ENCODE measurements around the gene CTTN.
A peak's percentile ranks its signal among the peaks of the same experiment; 100 is the strongest.
"Not testable (repeated sequence)": the region's sequence is repeated elsewhere in the genome, so short reads cannot be mapped to it uniquely, and the experiment has no call there.

The CTTN gene

DNA sequence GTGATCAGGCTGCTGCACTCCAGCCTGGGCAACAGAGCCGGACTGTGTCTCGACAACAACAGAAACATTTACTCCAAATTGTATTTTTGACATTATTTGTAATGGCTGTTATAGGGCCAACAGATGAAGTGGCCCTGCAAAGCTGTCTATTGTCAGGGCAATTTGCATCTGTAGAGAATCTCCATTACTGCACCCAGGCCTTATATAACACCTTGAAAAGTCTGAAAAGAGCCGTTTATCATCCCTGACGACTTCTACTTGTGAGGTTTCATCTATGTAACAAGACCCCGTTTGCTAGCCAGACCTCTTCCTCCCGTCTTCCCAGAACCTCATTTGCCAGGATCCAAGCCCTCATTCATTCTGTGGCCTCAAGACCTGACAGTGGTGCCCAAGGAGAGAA, 9.1 kb upstream of the CTTN start:
- no peak overlapping the region for H3K4me3 ChIP-seq (replicated peaks; ENCODE audit: insufficient read depth, low read length)
- TF ChIP-seq, protein P1, sequence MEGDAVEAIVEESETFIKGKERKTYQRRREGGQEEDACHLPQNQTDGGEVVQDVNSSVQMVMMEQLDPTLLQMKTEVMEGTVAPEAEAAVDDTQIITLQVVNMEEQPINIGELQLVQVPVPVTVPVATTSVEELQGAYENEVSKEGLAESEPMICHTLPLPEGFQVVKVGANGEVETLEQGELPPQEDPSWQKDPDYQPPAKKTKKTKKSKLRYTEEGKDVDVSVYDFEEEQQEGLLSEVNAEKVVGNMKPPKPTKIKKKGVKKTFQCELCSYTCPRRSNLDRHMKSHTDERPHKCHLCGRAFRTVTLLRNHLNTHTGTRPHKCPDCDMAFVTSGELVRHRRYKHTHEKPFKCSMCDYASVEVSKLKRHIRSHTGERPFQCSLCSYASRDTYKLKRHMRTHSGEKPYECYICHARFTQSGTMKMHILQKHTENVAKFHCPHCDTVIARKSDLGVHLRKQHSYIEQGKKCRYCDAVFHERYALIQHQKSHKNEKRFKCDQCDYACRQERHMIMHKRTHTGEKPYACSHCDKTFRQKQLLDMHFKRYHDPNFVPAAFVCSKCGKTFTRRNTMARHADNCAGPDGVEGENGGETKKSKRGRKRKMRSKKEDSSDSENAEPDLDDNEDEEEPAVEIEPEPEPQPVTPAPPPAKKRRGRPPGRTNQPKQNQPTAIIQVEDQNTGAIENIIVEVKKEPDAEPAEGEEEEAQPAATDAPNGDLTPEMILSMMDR (IDR thresholded peaks at IDR 0.05; ENCODE audit: insufficient read depth, low read length): no peak
- TF ChIP-seq SPI1 (IDR thresholded peaks at IDR 0.05; ENCODE audit: borderline replicate concordance, low read depth): no peak
- no peak for TF ChIP-seq POLR2AphosphoS5 (IDR thresholded peaks at IDR 0.05; ENCODE audit: low read depth)
- no peak for TF ChIP-seq GABPA (IDR thresholded peaks at IDR 0.05; ENCODE audit: low read depth)
- TF ChIP-seq, protein P2, sequence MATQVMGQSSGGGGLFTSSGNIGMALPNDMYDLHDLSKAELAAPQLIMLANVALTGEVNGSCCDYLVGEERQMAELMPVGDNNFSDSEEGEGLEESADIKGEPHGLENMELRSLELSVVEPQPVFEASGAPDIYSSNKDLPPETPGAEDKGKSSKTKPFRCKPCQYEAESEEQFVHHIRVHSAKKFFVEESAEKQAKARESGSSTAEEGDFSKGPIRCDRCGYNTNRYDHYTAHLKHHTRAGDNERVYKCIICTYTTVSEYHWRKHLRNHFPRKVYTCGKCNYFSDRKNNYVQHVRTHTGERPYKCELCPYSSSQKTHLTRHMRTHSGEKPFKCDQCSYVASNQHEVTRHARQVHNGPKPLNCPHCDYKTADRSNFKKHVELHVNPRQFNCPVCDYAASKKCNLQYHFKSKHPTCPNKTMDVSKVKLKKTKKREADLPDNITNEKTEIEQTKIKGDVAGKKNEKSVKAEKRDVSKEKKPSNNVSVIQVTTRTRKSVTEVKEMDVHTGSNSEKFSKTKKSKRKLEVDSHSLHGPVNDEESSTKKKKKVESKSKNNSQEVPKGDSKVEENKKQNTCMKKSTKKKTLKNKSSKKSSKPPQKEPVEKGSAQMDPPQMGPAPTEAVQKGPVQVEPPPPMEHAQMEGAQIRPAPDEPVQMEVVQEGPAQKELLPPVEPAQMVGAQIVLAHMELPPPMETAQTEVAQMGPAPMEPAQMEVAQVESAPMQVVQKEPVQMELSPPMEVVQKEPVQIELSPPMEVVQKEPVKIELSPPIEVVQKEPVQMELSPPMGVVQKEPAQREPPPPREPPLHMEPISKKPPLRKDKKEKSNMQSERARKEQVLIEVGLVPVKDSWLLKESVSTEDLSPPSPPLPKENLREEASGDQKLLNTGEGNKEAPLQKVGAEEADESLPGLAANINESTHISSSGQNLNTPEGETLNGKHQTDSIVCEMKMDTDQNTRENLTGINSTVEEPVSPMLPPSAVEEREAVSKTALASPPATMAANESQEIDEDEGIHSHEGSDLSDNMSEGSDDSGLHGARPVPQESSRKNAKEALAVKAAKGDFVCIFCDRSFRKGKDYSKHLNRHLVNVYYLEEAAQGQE (IDR thresholded peaks at IDR 0.05; ENCODE audit: insufficient replicate concordance, low read depth): no peak
- H3K27ac ChIP-seq (replicated peaks): no peak overlapping the region
- H3K27me3 ChIP-seq (ENCODE audit: insufficient read depth, poor library complexity, severe bottlenecking): no peaks in the 10 kb centered on the region
- no peak for DNase-seq (ENCODE audit: low read depth in 1 of 2, low spot score in 1 of 2)

DNA sequence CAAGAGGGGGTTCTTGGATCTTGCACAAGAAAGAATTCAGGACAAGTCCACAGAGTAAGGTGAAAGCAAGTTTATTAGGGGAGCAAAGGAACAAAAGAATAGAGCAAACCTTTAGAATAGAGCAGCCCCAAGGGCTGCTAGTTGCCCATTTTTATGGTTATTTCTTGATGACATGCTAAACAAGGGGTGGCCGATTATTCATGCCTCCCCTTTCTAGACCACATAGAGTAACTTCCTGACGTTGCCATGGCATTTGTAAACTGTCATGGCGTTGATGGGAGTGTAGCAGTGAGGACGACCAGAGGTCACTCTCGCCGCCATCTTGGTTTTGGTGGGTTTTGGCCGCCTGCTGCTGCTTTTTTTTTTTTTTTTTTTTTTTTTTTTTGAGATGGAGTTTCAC, 7.4 kb upstream of the CTTN start:
- H3K27ac ChIP-seq (replicated peaks); H3K27me3 ChIP-seq (ENCODE audit: insufficient read depth, poor library complexity, severe bottlenecking); DNase-seq (ENCODE audit: low read depth in 1 of 2, low spot score in 1 of 2); H3K4me3 ChIP-seq (replicated peaks; ENCODE audit: insufficient read depth, low read length): not testable (repeated sequence)

DNA sequence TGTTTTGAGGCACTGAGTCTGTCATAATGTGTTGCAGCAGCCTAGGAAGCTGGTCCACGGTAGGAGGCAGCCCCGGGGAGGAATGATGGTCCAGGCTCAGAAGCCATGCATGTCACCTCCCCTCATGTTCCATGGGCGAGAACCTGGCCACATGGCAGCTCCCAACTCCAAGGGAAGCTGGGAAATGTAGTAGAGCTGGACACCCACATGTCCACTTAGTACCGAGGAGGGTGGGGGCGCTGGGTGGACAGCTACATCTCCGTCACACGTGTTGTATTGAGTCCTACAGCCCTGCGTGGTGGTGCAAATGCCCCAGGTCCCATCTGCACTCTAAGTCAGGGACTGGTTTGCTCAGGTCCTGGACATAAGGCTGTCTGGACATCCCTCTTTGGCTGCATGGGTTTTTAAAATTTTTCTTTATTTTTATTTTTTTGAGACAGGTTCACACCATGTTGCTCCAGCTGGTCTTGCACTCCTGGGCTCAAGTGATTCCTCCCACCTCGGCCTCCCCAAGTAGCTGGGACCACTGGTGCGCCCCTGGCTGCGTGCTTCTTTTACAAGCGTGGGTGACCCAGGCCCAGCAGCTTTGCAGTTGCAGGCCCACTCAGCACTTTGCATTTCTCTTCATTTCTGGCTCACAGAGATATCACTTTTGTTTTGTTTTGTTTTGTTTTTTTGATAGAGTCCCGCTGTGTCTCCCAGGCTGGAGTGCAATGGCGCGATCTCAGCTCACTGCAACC, 3.9 kb upstream of the CTTN start:
- TF ChIP-seq POLR2AphosphoS5 (IDR thresholded peaks at IDR 0.05; ENCODE audit: low read depth) (no peak), GABPA (IDR thresholded peaks at IDR 0.05; ENCODE audit: low read depth) (no peak)
- TF ChIP-seq, protein P1 (IDR thresholded peaks at IDR 0.05; ENCODE audit: insufficient read depth, low read length): no peak
- no peak for DNase-seq (ENCODE audit: low read depth in 1 of 2, low spot score in 1 of 2)
- Histone ChIP-seq H3K4me3 (replicated peaks; ENCODE audit: insufficient read depth, low read length) (no peak overlapping the region), H3K27ac (replicated peaks) (no peak overlapping the region), H3K27me3 (ENCODE audit: insufficient read depth, poor library complexity, severe bottlenecking) (peaks cover 12% of the 10 kb centered on the region)

DNA sequence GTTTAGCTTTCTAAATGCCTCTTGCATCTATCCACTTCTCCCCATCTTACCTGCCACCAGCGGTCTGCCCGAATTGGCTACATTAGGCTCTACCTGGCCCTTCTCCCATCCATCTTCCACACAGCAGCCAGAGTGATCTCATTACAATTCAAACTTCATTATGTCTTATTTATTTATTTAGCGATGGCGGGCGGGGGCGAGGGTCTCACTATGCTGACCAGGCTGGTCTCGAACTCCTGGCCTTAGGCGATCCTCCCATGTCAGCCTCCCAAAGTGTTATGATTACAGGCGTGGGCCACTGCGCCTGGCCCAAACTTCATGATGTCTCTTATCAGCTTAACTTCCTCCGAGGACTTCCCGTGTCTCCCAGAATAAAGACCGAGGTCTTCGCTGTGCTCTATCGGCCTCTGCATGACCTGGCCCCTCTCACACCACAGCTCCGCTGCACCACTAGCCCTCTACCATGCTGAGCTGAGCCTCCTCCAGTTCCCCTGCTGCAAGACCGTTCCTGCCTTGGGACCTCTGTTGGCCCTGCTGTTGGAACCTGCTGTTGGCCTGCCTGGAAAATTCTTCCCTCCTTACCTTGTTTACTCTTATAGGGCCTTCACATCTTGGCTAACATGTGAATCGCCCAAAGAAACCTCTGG, 870 bp upstream of the CTTN start:
- peaks cover 43% of the 10 kb centered on the region for H3K27me3 ChIP-seq (ENCODE audit: insufficient read depth, poor library complexity, severe bottlenecking)
- peak in 1 of 2 experiments; percentile 36 for DNase-seq (ENCODE audit: low read depth in 1 of 2, low spot score in 1 of 2)
- H3K27ac ChIP-seq (replicated peaks): no peak overlapping the region
- TF ChIP-seq GABPA (IDR thresholded peaks at IDR 0.05; ENCODE audit: low read depth) (0 out of 2 replicates have a peak, but pooled peaks have one; percentile 10), SPI1 (IDR thresholded peaks at IDR 0.05; ENCODE audit: borderline replicate concordance, low read depth) (no peak; the same call in 1 of the 2 replicates)
- TF ChIP-seq, protein P2 (IDR thresholded peaks at IDR 0.05; ENCODE audit: insufficient replicate concordance, low read depth): no peak
- peak overlapping the region; percentile 33 for H3K4me3 ChIP-seq (replicated peaks; ENCODE audit: insufficient read depth, low read length)

Data from HL-60 (cell line).